ENCODE measurements around the gene NGEF. TPM values are rescaled to one million over a fixed set of nuclear protein-coding genes. Genes with fewer than 3 reads are reported as not detected.
A peak's percentile ranks its signal among the peaks of the same experiment; 100 is the strongest.

NGEF gene
- total RNA-seq, 1 experiment from 2014 or later, result 1.9 TPM

- Histone ChIP-seq H4K91ac (ENCODE audit: insufficient read length, low read depth, low read length) (no peak overlapping the region), H3K27ac (ENCODE audit: insufficient read length, low read depth, low read length) (no peak overlapping the region), H3K23ac (ENCODE audit: insufficient read length, low read depth, low read length) (no peak overlapping the region), H3K14ac (ENCODE audit: insufficient read depth, low read length) (no peak overlapping the region), H2BK120ac (ENCODE audit: low read depth, low read length, poor library complexity, severe bottlenecking) (no peak overlapping the region), H3K9me3 (ENCODE audit: control insufficient read depth, low read depth, low read length) (no peaks in the 10 kb centered on the region), H2BK12ac (ENCODE audit: insufficient read length, low read depth, low read length) (no peak overlapping the region), H4K8ac (replicated peaks; ENCODE audit: insufficient read length, low read depth, low read length) (no peak overlapping the region), H2BK20ac (ENCODE audit: low read depth, low read length, poor library complexity, severe bottlenecking) (no peak overlapping the region), H2AK5ac (ENCODE audit: insufficient read length, low read length) (no peak overlapping the region), H3K4me1 (ENCODE audit: insufficient read depth, low read length) (peaks cover 11% of the 10 kb centered on the region; the same call in 1 of the 2 replicates), H4K20me1 (ENCODE audit: control insufficient read depth, insufficient read depth, insufficient read length) (no peaks in the 10 kb centered on the region), H3K27me3 (ENCODE audit: insufficient read depth, low read length) (no peaks in the 10 kb centered on the region; the same call in 1 of the 2 replicates), H3K4ac (ENCODE audit: low read depth, low read length) (no peak overlapping the region), H3K56ac (ENCODE audit: insufficient read length, low read depth, low read length) (no peak overlapping the region), H2AFZ (ENCODE audit: low read length) (no peak overlapping the region), H3K79me1 (ENCODE audit: insufficient read depth, low read depth, low read length, poor library complexity, severe bottlenecking) (no peaks in the 10 kb centered on the region), H3K18ac (ENCODE audit: insufficient read length, low read depth, low read length) (no peak overlapping the region), H3T11ph (ENCODE audit: low read length) (no peak overlapping the region), H3K79me2 (ENCODE audit: insufficient read depth, low read length) (0 out of 2 replicates have a peak, but pooled peaks cover 1% of the 10 kb centered on the region), H4K5ac (ENCODE audit: insufficient read length, low read depth, low read length) (no peak overlapping the region), H2BK15ac (ENCODE audit: low read depth, low read length) (no peak overlapping the region), H2BK5ac (ENCODE audit: insufficient read length, low read length) (no peak overlapping the region), H3K23me2 (ENCODE audit: insufficient read length, low read depth, low read length, poor library complexity, severe bottlenecking) (peaks cover 4% of the 10 kb centered on the region), H3K4me2 (ENCODE audit: insufficient read depth, insufficient read length, low read length) (no peak overlapping the region), H3K9ac (ENCODE audit: extremely low read depth, insufficient read length, low read length) (no peak overlapping the region)
- H3K36me3 Mint-ChIP-seq (ENCODE audit: insufficient read depth in 1 of 3, low read depth in 3 of 3), result no peaks in the 10 kb centered on the region; a peak in 1 of 7 replicates
- DNase-seq, result no peak
- peak overlapping the region in 1 of 2 experiments; percentile 53; a peak in 2 of 5 replicates for H3K4me3 Mint-ChIP-seq
- TF ChIP-seq CTCF (conservative IDR thresholded peaks at IDR 0.05), result peak; percentile 15; the same call in 1 of the 3 replicates
- peaks cover 59 to 60% of the 10 kb centered on the region in 2 experiments for H3K4me1 Mint-ChIP-seq
- no CpG with 5 or more reads among the region's 4 CpGs for WGBS (ENCODE audit: extremely low coverage, insufficient read length, low lambda C conversion rate)
- no peak overlapping the region for H3K27ac Mint-ChIP-seq
- no peaks in the 10 kb centered on the region for H3K9me3 Mint-ChIP-seq
- peaks cover 35% of the 10 kb centered on the region for H3K27me3 Mint-ChIP-seq (ENCODE audit: low read depth)
Observed at GRCh38 chr2:233049194-233049761, 36.2 kb upstream of the NGEF start.

Measured in H9 (cell line).